GM10847 (cell line): ENCODE results near the gene VSTM5.

Experiments used
- POLR2A ChIP-seq: IDR thresholded peaks from 2 replicates; pipeline ENCODE4 v1.6.1; 2011; ENCODE audit not compliant: insufficient read length; ENCODE audit errors: extremely low read depth

Gene VSTM5

GRCh38 chr11:93783362-93783761 is 67.1 kb downstream of the VSTM5 start:
- no peak for TF ChIP-seq POLR2A

DNA sequence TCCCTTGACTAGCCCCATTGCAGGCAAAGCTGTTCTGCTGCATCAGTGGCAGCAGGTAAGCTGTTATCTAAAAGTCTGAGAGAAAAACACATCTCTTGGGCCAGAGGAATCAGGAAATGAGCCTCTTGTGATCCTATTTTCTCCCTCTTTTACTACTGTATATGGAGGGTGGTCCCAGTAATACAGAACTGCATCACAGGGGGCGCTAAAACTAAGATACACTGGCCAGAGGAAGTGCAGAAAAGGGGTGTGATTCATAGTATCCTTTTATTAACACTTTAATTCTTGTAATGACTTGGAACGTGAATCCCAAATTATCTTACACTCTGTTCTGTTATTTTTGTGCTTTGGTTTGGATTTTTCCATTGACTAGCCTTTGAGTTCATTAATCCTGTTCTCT is 75.1 kb downstream of the VSTM5 start:
- no peak for TF ChIP-seq POLR2A

DNA sequence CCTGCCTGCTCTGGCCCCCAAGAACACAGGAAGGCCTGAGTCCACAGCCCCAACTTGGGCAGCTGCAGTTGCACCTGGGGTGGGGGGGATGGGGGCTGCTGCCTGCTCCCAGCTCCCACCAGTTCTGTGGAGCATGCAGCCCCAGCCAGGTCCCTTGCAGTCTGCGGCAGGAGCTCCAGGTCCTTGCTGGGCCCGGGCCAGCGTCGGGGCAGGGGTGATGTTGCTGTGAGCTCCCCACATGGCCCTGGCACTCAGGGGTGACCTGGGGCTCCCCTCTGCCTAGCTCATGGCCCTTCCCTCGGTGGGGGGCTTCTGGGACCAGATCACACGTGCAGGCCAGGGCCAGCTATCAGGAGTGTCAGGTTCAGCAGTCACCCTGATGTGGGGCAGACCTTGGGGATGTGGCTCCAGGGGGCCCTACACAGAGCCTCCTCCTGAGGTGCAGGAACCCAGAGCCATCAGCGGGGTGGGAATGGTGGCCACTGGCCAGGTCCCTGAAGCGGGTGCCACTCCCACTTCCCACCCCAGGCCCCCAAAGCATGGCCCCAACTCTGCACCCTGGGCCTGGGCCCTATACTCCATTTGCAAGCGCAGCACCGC is 76.7 kb downstream of the VSTM5 start:
- TF ChIP-seq POLR2A = no peak

- TF ChIP-seq POLR2A = no peak
These were observed 77.4 kb downstream of the VSTM5 start for GRCh38 chr11:93773045-93773477.

DNA sequence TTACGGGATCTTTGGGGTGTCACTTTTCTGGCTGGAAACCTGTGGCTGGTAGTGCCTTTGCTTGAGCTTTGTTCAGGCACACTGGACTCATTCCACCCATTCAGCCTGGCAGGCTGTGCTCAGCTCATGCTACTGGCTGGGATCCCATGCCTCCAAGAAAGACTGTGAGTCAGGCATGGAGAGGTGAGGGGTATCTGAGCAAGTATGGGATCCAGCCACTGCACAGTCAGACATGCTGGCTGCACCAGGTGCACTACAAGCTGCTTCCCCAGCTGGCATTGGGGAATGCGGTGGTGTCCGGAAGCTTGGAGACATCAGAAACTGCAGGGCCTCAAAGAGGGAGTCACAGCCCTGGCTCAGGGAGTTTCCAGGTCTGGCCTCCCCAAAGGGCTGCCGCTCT is 78.3 kb downstream of the VSTM5 start:
- TF ChIP-seq POLR2A = no peak

DNA sequence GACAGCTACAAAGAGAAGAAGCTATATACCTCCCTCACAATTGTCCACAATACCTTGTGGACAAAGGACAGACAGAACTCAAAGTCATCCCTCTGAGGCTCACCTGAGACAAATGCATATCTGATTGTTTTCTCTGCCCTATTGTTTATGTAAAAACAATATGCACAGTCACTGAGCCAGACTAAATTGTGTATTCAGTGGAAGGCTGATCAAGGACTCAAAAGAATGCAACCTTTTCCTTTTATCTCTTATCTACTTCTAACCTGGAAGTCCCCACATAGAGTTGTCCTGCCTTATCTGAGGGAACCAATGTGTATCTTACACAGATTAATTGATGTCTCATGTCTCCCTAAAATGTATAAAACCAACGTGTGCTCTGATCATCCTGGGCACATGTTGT is 80.3 kb downstream of the VSTM5 start:
- no peak for TF ChIP-seq POLR2A
